NCI-H1694 treated with DMSO at 0.1 percent for 48 hours (cell line): ENCODE data around the gene NPB.
"Not testable (repeated sequence)": the region's sequence is repeated elsewhere in the genome, so short reads cannot be mapped to it uniquely, and the experiment has no call there.

Source experiments
- DNase-seq: peaks from one replicate; lab custom pipeline; 2025; lab: John Stamatoyannopoulos, UW

The NPB gene

DNA sequence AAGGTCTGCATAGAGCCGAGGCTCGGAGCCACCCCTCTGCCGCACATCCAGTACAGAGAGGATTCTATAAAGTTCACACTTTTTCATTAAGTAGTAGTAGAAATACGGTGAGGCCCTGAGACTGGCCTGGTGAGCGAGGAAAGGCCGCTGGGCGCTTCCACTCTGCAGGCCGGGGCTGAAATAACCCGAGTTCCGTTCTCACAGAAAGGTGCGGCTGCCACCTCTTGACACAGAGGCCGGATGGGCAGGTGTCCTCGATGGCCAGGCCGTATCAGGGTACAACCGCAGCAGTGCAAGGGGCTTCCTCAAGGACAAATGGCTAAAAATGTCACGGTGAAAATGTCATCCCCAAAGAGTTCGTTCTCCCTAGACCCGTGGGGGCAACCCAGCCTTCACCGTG, 9.9 kb downstream of the NPB start:
- no peak for DNase-seq

- no peak for DNase-seq
Observed at GRCh38 chr17:81912441-81913309, 10.6 kb downstream of the NPB start.

DNA sequence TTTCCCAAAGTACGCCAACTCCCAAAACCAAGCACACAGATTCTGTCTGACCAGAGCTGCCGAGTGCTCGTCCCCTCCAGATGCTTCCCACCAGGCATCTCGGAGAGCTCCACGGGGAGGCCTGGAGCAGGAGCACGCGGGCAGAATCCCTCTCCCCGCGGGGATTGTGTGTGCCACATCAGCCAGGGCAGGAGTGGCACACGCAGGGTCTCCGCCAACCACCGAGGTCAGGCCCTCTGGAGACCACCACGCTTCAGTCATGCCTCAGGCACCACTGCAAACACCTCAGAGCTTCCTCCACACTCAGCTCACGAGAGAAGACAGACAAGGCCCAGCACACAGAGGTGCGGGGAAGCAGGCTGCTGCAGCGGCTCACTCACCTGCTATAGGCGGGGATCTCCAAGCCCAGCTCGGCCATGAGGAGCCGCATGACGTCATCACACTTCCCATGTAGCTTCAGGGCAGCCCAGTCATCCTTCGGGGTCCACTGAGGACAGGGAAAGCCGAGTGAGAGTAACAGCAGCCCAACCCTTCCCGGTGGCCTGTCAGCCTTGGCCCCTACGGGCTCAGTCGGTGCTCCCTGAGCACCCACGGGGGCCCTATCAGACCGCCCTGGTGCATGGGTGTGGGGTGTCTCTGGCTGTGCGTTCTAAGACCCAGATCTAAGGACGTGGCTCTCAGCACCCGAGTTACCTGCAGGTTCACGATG, 11.5 kb downstream of the NPB start:
- no peak for DNase-seq

- DNase-seq, result no peak
Observed at GRCh38 chr17:81914103-81914850, 12.2 kb downstream of the NPB start.

GRCh38 chr17:81915331-81915730, 13.3 kb downstream of the NPB start:
- no peak for DNase-seq

DNA sequence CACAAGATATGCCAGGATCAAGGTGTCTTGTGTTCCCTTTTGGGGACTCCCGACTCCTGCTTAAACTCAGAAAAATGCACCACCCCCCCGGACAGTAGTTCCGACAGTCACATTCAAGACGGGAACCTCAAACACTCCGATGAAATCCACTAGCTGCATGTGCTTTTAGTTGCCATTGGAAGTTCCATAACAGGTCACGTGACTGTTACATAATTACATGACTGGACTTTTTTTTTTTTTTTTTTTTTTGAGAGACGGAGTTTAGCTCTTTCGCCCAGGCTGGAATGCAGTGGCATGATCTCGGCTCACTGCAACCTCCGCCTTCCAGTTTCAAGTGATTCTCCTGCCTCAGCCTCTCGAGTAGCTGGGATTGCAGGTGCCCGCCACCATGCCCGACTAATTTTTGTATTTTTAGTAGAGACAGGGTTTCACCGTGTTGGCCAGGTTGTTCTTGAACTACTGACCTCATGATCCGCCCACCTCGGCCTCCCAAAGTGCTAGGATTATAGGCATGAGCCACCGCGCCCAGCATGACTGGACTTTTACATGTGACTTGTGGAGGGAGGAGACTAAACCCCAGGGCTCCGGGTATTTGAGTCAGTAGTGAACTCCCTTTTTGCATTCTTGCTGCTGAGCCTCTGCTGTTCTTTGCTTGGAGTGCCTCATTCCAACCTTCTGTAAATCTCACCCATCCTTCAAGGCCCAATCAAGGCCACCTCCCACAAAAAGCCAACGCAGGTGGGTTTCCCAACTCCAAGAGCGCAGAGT, 14.4 kb downstream of the NPB start:
- no peak for DNase-seq

DNA sequence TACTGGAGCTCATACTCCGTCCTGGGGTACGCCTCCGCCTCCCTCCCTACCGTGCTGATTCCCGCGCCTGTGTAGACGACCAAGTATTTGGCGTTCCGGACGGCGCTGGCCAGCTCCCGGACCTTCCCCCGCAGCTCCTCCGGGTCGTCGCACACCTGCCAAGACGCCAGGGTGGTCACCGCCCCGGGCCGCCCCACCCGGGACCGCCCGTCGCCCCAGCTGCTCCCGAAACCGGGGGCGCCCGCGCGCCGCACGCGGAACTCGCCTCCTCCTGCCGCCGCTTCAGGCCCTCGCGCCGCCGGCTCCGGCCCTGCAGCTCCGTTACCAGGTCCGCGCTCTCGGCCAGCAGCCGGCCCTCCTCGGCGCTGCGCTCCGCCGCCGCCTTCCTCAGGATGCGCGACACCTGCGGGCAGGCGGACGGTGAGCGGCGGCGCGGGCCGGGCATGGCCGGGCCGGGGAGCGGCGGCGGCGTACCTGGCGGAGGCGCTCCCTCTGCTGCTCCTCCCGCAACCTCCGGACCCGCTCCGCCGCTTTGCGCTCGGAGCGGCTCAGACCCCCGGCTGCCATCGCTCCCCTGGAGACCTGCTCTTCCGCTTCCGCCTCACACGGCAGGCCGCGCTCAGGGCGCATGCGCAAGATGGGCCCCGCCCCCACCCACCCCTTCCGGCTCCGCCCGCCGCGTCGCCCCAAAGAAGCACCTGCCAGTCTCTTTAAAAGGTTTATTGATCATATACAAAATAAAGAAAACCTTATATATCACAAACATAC, 15.7 kb downstream of the NPB start, which contains the start of gene SIRT7:
TSS of gene SIRT7 (minus strand) at position 612 of the 768 bp plus-strand sequence. CDS start at position 567, 45 bp downstream.
- peak; percentile 67 for DNase-seq

DNA sequence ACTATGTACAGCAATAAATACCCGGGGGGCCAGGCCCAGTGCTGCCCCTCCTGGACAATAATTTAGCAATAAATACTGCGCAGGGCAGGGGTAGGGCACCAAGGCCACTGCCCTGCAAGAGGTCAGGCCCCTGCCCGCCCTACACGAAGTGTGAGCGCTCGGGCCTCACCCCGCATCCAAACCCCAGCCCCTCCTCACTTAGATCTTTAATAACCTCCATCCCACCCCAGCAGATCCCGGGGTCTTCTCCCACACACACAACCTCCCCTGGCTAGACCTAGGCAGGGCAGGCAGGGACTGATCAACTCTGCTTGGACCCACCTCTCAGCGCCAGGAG, 16.3 kb downstream of the NPB start:
- DNase-seq, result not testable (repeated sequence)

GRCh38 chr17:81918832-81919545, 17.0 kb downstream of the NPB start:
- DNase-seq, result no peak

DNA sequence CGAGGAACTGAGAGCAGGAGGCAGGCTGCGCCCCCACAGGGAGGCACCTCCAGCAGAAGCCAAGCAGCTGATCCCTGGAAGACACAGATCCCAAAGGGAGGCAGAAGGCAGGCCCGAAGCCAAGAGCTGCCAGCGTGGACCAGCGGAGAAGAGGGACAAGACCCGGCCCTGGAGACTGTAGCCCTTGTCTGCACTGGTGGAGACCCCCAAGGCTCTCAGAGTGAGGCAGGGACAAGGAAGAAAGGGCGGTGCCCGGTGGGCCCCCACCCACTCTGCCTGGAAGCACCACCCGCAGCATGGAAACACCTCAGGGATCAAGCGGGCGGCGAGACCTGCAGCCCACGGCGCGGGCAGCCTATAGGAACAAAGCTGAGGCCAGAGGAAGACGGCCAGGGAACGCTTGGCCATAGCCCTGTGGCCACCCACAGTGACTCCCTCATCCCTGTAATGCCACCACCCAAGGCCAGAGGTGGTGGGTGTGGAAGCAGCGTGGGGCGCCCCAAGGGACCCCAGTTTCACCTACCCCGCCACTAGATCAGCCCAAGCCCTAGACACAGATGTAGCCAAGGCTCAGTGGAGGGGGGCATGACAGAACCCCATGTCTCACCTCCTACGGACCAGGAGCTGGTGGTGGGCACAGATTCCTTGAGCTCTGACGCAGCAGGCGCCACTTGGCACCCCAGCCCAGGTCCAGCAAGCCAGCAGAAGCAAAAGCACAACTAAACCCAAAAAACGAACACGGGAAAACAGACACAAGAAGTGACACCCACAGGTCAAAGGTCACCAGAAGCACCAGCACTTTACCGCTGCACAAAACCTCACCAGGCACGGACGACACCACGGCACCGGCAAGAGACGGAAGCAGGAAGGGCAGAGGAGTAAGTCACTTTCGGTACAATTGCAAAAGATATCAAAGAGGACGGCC, 18.8 kb downstream of the NPB start:
- no peak for DNase-seq

DNA sequence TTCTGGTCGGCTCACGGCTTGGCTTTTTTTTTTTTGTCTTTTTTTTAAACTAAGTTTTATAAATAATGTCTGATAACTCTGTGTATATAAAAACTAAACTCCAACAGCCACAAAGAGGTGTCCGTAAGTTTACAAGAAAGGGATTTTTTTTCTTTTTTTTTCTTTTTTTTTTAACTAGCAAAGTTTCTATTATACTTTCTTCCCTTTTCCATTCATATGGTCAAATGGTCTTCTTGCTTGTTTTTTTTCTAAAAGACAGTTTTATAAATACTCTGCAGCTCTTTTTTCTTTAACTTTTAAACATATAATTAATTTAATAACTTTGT, 19.5 kb downstream of the NPB start:
- no peak for DNase-seq

GRCh38 chr17:81921996-81922565, 20.0 kb downstream of the NPB start:
- no peak for DNase-seq

DNA sequence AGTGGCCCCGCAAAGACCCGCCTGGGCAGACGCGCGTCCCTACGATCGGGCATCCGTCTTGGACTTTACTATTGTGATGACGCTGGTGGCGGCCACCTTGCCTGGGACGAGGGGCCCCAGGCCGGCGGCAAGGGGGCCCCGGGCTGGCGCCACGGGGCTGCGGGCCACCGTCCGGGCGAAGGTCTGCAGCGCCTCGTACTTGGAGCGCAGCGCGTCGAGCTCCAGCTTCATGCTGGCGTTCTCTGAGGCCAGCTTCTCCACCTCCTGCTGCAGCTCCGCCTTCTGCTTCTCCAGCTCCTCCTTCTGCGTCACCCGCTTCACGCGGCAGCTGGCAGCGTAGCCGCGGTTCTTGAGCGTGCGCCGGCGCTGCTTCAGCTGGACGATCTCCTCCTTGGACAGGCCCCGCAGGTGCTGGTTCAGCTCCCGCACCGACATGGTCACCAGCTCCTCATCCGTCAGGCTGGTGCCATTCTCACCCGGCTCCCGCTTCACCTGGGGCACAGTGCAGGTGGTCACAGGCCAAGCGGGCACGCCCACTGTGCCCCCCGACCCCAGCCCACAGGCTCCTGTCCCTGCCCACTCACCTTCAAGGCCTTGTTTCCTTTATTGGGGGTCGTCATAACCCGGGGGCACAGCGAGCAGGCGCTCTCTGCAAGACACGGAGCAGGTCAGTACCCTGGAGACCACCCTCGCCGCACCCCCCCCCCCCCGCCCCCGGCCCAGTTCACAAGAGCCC, 20.7 kb downstream of the NPB start:
- no peak for DNase-seq

DNA sequence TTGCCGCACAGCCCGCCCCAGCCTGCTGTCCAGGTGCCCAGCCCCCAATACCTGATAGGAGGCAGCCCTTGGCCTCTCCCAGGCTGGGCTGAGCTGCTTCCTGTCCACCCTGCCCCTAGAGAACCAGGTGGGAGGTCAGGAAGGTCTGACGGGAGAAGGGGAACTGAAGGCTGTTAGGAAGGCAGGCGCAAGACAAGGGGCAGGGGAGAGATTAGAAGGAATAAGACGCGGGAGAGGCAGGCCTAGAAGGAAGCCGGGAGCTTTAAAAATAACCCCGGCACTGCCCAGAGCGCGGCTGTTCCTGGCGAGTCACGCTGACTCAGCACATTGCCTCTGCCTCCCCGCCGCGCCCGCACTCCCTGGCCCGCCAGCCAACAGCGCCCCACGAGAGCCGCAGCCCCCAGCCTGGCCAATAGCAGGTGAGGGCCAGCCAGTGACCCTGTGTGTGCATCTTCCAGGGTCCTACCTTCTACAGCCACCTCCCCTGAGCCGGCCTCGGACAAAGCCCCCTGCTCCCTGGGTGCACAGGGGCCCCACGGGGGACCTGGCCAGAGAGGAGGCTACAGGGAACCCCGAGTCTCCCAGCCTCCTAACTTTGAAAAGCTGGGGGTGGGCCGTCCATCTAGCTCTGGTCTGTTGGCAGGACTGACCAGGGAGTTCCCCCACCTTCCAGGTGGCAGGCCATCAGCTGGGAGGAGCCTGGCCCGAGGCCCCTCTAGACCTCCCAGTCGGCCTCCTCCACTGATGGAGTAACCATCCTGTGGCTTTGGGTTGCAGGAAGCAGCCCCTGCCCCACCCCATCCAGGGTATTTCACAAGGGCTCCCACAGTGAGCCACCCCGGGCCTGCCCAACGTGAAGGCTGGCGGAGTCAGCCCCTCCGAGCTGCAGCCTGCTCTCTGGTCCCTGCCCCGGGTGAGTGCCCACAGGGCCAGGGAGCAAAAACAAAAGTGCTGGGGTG, 21.5 kb downstream of the NPB start:
- DNase-seq, result no peak

GRCh38 chr17:81924557-81925532, 22.8 kb downstream of the NPB start:
- DNase-seq, result no peak

GRCh38 chr17:81925860-81926450, 23.9 kb downstream of the NPB start:
- no peak for DNase-seq
